Inflammatory macrophage (primary cell): ENCODE data around the gene PIM1.
"Not testable (repeated sequence)": the region's sequence is repeated elsewhere in the genome, so short reads cannot be mapped to it uniquely, and the experiment has no call there.

Experiments
- DNase-seq, 2 donors: peaks; one replicate each; pipeline ENCODE4 v3.0.0-alpha.2; 2020 to 2022

PIM1 gene

DNA sequence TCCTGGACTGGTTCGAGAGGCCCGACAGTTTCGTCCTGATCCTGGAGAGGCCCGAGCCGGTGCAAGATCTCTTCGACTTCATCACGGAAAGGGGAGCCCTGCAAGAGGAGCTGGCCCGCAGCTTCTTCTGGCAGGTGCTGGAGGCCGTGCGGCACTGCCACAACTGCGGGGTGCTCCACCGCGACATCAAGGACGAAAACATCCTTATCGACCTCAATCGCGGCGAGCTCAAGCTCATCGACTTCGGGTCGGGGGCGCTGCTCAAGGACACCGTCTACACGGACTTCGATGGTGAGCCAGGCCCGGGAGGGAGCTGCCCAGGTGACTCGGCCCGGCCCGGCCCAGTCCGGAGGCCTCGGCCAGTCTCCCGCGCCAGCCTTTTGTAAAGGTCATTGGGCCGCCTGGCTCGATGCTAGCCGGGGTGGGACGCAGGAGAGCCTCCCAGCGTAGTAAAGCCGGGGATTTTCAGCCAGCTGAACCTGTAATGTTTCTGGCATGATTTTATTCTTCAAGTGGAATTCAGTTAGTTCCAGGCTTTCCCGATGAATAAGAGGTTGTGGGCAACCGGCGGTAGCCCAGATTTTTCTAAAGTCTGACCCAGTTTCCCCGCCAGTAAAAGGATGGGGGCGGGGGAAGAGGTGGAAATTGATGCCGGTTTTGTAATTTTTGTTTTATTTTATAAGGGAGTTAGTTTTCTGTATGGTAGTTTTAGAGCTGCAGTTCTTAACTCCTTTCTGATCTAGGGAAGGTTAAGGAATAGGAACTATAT lies 1.4 kb downstream of the PIM1 start:
- DNase-seq: peak in 1 of 2 donors; percentile 35

DNA sequence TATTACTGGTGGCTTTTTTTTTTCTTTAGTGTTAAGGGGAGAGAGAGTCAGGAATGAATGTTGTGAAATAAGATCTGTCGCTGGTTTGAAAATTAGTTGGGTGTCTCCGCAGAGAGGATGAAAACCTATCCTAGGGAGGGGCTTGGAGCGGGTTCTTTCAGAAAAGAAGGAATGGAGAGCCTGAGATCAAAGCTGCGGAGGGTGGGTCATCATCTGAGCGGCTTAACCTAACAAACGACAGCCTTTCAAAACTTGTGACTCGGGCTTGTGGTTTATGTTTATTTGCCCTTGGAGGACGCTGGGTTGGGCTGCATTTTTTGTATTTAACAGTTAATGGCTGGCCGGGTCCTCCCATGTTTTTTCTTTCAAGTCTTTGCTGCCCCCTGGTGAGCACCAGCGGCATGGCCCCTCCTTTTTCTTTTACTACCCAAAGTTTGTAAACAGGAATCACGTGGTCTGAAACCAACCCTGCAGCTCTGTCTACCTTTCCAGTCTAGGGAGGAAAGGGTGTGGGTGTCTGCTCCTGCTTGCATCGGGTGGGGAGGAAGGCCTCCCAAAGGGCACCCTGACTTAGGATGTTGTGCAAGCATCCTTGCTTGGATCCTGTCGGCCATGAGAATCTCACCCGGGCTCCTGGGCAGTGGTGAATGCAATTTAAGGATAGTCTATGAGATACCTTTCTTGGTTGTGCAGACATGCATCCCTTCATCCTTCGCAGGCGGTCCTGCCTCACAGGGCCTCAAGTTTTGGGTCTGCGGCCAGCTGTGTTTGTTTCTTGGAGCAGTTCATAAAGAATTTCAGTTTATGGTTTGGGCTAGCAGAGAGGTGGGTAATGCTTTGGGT lies 2.2 kb downstream of the PIM1 start:
- DNase-seq: peak; percentile 90 to 97

DNA sequence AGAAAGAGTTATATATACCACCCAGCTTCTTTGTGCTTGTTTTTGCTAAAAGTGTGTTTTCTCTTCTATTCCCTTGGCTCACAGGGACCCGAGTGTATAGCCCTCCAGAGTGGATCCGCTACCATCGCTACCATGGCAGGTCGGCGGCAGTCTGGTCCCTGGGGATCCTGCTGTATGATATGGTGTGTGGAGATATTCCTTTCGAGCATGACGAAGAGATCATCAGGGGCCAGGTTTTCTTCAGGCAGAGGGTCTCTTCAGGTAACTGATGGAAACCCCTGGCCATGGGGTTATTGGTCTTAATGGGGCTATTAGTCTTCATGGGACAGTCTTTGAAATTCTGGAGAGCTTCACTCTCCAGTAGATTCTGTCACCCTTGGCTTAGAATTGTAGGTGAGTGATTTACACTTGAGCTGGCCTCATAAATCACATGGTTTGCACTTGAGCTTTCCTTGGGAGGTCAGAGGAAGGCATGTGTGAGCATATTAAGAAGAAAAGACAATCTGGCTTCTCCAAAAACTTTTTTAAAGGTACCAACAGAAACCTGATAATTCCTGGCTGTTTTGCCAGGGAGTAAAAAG lies 3.0 kb downstream of the PIM1 start:
- peak in 1 of 2 donors; percentile 7 for DNase-seq

DNA sequence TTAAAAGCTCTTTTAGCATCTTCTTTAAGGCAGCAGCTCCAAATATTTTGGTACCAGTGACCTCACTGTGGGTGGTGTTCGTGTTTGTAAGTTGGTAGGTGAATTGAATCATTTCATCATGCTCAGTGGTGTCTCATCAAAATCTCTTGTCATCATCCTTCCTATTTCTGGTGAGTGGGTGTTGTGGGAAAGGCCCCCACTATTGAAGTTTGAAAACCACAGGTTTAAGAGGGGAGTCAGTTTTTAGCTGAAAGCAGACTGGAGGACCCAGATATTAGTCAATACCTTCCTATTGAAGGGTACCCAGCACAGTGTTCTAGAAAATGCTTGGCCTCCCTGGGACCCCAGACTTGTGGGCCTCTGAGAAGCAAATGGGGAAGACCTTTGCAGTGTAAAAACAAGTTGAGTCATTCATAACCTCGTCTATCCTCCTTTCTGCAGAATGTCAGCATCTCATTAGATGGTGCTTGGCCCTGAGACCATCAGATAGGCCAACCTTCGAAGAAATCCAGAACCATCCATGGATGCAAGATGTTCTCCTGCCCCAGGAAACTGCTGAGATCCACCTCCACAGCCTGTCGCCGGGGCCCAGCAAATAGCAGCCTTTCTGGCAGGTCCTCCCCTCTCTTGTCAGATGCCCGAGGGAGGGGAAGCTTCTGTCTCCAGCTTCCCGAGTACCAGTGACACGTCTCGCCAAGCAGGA lies 3.7 kb downstream of the PIM1 start:
- peak; percentile 78 for DNase-seq

- DNase-seq: peak in 1 of 2 donors; percentile 9
These were observed 4.2 kb downstream of the PIM1 start for GRCh38 chr6:37174196-37174514.

GRCh38 chr6:37174515-37175331 lies 4.8 kb downstream of the PIM1 start:
- DNase-seq: peak in 1 of 2 donors; percentile 35

DNA sequence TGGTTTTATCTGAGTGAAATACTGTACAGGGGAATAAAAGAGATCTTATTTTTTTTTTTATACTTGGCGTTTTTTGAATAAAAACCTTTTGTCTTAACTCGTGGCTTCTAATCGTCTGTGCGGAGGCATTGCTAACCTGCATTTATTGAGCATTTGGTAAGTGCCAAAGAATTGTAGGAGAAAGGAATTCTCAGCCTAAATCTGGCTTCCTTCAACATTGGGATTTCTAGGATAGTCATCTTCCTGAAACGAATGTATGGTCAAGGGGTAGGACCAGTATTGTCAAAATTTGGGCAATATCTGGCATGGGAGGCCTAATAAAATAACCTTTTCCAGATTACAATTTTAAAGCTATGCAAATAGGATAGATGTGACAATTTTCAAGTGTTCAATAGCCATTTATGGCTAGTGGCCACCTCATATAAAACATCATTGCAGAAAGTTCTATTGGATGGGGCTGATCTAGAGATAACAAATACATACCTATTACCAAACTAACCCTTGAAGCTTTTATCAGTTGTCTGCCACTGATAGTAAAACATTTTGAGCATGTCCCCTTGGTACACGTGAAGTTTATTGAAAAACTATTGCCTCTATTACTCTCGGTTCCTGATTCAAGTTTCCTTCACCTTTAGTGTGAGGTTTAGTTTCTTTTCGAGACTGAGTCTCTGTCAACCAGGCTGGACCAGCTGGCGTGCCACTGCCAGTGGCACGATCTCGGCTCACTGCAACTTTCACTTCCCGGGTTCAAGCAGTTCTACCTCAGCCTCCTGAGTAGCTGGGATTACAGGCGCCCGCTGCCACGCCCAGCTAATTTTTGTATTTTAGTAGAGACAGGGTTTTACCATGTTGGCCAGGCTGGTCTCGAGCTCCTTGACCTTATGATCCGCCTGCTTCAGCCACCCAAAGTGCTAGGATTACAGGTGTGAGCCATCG lies 5.6 kb downstream of the PIM1 start:
- peak; percentile 29 to 40 for DNase-seq

DNA sequence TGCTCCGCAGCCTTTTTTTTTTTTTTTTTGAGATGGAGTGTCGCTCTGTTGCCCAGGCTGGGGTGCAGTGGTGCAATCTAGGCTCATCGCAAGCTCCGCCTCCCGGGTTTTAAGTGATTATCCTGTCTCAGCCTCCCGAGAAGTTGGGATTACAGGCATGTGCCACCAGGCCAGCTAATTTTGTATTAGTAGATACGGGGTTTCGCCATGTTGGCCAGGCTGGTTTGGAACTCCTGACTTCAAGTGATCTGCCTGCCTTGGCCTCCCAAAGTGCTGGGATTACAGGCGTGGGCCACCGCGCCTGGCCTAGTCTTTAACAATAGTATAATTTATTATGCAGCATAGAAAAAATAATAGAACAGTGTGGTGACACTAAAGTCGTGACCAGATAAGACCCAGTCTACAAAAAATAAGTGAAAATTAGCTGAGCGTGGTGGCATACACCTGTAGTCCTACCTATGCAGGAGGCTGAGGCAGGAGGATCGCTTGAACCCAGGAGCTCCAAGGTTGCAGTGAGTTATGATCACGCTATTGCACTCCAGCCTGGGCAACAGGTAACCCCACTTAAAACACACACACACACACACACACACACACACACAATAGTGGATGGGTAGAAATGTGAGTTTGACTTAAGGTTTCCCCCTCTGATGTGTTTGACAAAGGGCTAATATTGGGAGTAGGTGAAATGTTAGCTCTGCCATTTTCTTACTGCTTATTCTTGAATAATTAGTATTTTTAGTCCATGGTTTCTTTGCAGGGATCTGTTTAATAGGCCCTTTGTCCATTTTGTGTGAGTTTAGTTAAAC lies 6.5 kb downstream of the PIM1 start:
- DNase-seq: peak; percentile 48 to 56

- DNase-seq: peak; percentile 66 to 89
These were observed 7.4 kb downstream of the PIM1 start for GRCh38 chr6:37177077-37177934.

- peak in 1 of 2 donors; percentile 15 for DNase-seq
These were observed 8.1 kb downstream of the PIM1 start for GRCh38 chr6:37177935-37178517.

DNA sequence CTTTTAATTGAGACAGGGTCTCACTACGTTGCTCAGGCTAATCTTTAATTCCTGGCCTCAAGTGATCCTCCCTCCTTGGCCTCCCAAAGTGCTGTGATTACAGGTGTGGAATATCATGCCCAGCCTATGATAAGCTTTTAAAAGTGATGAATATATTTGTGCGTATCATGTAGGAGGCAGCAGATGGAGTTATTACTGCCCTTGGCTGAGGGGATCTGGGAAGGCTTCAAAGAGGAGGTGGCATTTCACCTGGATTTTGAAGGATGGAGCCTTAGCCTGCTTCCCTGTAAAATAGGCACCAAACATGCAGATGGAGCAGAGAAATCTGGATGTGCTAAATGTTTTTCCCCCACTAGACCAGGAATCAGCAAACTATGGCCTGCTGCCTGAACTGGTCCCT lies 10.1 kb downstream of the PIM1 start:
- DNase-seq: no peak

DNA sequence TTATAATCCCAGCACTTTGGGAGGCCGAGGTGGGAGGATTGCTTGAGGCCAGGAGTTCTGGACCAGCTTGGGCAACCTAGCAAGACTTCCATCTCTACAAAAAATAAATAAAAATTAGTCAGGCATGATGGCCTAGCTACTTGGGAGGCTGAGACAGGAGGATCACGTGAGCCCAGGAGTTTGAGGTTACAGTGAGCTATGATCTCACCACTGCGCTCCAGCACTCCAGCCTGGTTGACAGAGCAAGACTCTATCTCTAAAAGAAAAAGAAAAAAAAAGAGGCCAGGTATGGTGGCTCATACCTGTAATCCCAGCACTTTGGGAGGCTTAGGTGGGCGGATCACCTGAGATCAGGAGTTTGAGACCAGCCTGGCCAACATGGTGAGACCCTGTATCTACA lies 10.7 kb downstream of the PIM1 start:
- DNase-seq: not testable (repeated sequence)

DNA sequence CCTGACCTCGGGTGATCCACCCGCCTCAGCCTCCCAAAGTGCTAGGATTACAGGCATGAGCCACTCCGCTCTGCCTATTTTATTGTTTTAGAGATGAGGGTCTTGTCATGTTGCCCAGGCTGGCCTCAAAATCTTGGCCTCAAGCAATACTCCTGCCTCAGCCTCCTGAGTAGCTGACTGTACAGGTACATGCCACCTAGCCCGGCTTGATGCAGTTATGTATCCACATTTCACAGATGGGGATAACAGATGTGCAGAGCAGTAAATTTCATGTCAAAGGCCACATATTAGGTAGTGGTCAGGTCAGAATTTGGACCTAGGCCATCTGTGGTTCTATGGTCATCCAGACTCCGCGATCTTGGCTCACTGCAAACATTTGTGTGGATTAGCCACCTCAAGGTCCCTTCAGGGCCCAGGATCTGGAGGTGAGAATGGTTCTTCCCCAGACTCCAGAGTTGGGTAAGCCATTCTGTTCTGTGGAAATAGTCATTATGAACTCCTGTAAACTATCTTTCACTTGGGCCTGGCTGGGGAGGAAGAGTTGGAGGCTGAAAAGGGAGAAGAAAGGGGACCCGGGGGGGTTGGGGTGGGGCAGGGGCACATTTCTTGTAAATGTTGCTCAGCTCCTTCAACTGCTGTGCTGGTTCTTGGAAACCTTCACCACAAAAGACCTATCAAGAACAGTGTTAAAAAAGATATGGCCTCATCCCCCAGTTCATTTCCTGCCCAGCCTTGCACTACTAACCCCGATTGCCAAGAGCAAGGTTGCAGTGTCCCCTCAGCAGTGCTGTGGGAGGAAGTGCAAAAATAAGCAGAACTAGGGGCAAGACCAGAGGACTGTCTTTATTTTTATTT lies 13.0 kb downstream of the PIM1 start:
- peak; percentile 95 to 97 for DNase-seq

- peak; percentile 82 to 93 for DNase-seq
These were observed 16.2 kb downstream of the PIM1 start for GRCh38 chr6:37185949-37186720.

DNA sequence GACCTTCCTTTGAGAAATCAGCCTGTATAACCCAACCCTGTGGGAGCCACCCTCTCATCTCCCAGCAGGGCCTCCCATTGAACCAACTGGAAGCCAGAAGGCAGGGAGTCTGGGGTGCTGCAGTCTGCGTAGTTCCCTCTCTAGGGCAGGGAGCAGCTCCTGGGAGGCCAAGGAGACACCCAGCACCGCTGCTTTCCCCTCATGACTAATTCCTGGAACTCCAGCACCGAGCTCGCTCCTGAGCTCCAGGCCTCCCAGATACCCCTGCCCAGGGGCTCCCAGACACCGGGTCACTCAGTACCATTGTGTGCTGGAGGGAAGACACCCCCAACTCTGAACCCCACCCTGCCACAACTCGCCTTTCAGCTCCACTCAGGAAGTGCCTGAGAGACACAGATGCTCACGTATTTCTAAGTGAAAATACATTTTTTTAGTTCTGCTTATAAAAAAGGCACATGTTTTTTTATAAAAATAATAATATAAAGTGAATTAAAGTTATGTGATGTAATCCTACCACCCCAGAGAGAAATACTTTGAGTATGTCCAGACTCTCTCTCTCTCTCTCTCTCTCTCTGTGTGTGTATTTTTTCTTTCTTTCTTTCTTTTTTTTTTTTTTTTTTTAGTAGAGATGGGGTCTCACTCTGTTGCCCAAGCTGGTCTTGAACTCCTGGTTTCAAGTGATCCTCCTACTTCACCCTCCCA lies 17.5 kb downstream of the PIM1 start:
- peak; percentile 80 to 84 for DNase-seq

- no peak for DNase-seq
These were observed 19.1 kb downstream of the PIM1 start for GRCh38 chr6:37188962-37189510.
